ENCODE results near the gene PRSS50.
"Not testable (repeated sequence)": the region's sequence is repeated elsewhere in the genome, so short reads cannot be mapped to it uniquely, and the experiment has no call there.

PRSS50 gene

GRCh38 chr3:46717447-46718231, at the start of gene PRSS50:
PRSS50 (minus strand) TSS chr3:46717869; CDS start chr3:46717824, 45 bp downstream.
- DNase-seq (ENCODE audit: low read depth in 2 of 2) = no peak

GRCh38 chr3:46764206-46764605, 46.5 kb upstream of the PRSS50 start:
- DNase-seq (ENCODE audit: low read depth in 2 of 2) = no peak

GRCh38 chr3:46763178-46763577, 45.5 kb upstream of the PRSS50 start:
- DNase-seq (ENCODE audit: low read depth in 2 of 2) = no peak

GRCh38 chr3:46759239-46760167, 41.8 kb upstream of the PRSS50 start:
- DNase-seq (ENCODE audit: low read depth in 2 of 2) = no peak

- no peak for DNase-seq (ENCODE audit: low read depth in 2 of 2)
Observed at GRCh38 chr3:46756642-46757041, 39.0 kb upstream of the PRSS50 start.

GRCh38 chr3:46755646-46756045, 38.0 kb upstream of the PRSS50 start:
- DNase-seq (ENCODE audit: low read depth in 2 of 2) = no peak

- DNase-seq (ENCODE audit: low read depth in 2 of 2) = not testable (repeated sequence)
Observed at GRCh38 chr3:46753127-46753526, 35.5 kb upstream of the PRSS50 start.

- no peak for DNase-seq (ENCODE audit: low read depth in 2 of 2)
Observed at GRCh38 chr3:46750555-46751038, 32.9 kb upstream of the PRSS50 start.

- no peak for DNase-seq (ENCODE audit: low read depth in 2 of 2)
Observed at GRCh38 chr3:46749129-46749528, 31.5 kb upstream of the PRSS50 start.

- DNase-seq (ENCODE audit: low read depth in 2 of 2) = no peak
Observed at GRCh38 chr3:46748170-46748569, 30.5 kb upstream of the PRSS50 start.

GRCh38 chr3:46746711-46747110, 29.0 kb upstream of the PRSS50 start:
- DNase-seq (ENCODE audit: low read depth in 2 of 2) = no peak

GRCh38 chr3:46742992-46743585, 25.4 kb upstream of the PRSS50 start:
- no peak for DNase-seq (ENCODE audit: low read depth in 2 of 2)

- not testable (repeated sequence) for DNase-seq (ENCODE audit: low read depth in 2 of 2)
Observed at GRCh38 chr3:46739565-46739964, 21.9 kb upstream of the PRSS50 start.

GRCh38 chr3:46737329-46737731, 19.7 kb upstream of the PRSS50 start:
- no peak for DNase-seq (ENCODE audit: low read depth in 2 of 2)

- no peak for DNase-seq (ENCODE audit: low read depth in 2 of 2)
Observed at GRCh38 chr3:46736006-46736872, 18.6 kb upstream of the PRSS50 start.

- DNase-seq (ENCODE audit: low read depth in 2 of 2) = no peak
Observed at GRCh38 chr3:46734773-46735172, 17.1 kb upstream of the PRSS50 start.

GRCh38 chr3:46733026-46733800, 15.5 kb upstream of the PRSS50 start:
- no peak for DNase-seq (ENCODE audit: low read depth in 2 of 2)

GRCh38 chr3:46731795-46732194, 14.1 kb upstream of the PRSS50 start:
- DNase-seq (ENCODE audit: low read depth in 2 of 2) = no peak

- no peak for DNase-seq (ENCODE audit: low read depth in 2 of 2)
Observed at GRCh38 chr3:46730819-46731218, 13.2 kb upstream of the PRSS50 start.

- no peak for DNase-seq (ENCODE audit: low read depth in 2 of 2)
Observed at GRCh38 chr3:46729038-46729437, 11.4 kb upstream of the PRSS50 start.

Measured in stimulated activated CD8-positive, alpha-beta memory T cell treated with anti-CD3 and anti-CD28 coated beads, Interleukin-7, amount 100 ng/mL, for 4 hours (primary cell).